ENCODE data around the gene SOX18. TPM values are rescaled to one million over a fixed set of nuclear protein-coding genes. Genes with fewer than 3 reads are reported as not detected.

The SOX18 gene
- under 1 TPM; 0.33 to 0.34 TPM for total RNA-seq

GRCh38 chr20:64049060-64049877, at the start of gene SOX18:
SOX18 (minus strand) TSS chr20:64049639; CDS start chr20:64049516, 123 bp downstream.

GRCh38 chr20:64083804-64084684, 34.6 kb upstream of the SOX18 start, which contains the start of gene LKAAEAR1:
LKAAEAR1 (minus strand) TSS chr20:64084398; CDS start chr20:64084219, 179 bp downstream.

GRCh38 chr20:64080013-64080812, 30.8 kb upstream of the SOX18 start, which contains the start of gene OPRL1:
OPRL1 (plus strand) TSS chr20:64080082; CDS start chr20:64092721, 12,639 bp downstream.

GRCh38 chr20:64079273-64080012, 30.0 kb upstream of the SOX18 start, which contains the start of gene RGS19:
RGS19 (minus strand) TSS chr20:64079518; CDS start chr20:64076886, 2,632 bp downstream.

GRCh38 chr20:64062596-64063388, 13.4 kb upstream of the SOX18 start, which contains the start of gene TCEA2:
TCEA2 (plus strand) TSS chr20:64063198; CDS start chr20:64063313, 115 bp downstream.

GRCh38 chr20:64035933-64036345, 13.5 kb downstream of the SOX18 start, which contains the start of gene C20orf204:
C20orf204 (plus strand) TSS chr20:64036182; CDS start chr20:64036324, 142 bp downstream.

Small RNA genes within 50 kb of the gene (small RNA-seq; reads per million reads assigned to genes)
- 0 reads per million in 2 donors for gene AL355803.1
- 0.17 to 0.64 reads per million in 2 donors for gene MIR6813

Other genes with a start within 250 kb of the SOX18 start
- under 1 TPM; under 0.01 to 1.00 TPM for gene ZBTB46, start 218.4 kb downstream of the SOX18 start, total RNA-seq
- not detected for gene ABHD16B, start 188.1 kb downstream of the SOX18 start, total RNA-seq
- 10 to 100 TPM; 47.1 to 53.9 TPM for gene TPD52L2, start 184.4 kb downstream of the SOX18 start, total RNA-seq
- 10 to 100 TPM; 34.4 to 39.6 TPM for gene DNAJC5, start 154.5 kb downstream of the SOX18 start, total RNA-seq
- 10 to 100 TPM; 25.5 to 36.0 TPM for gene UCKL1, start 93.2 kb downstream of the SOX18 start, total RNA-seq
- gene ZNF512B, start 79.7 kb downstream of the SOX18 start, total RNA-seq = 1 to 10 TPM; 7.9 to 9.3 TPM
- 1 to 10 TPM in 1 of 2 donors, under 1 TPM in 1; 1.00 to 2.1 TPM for gene SAMD10, start 70.0 kb downstream of the SOX18 start, total RNA-seq
- gene PRPF6, start 68.5 kb downstream of the SOX18 start, total RNA-seq = 10 to 100 TPM; 47.1 to 51.0 TPM
- gene C20orf204, start 13.5 kb downstream of the SOX18 start, total RNA-seq = 1 to 10 TPM in 1 of 2 donors, under 1 TPM in 1; 1.00 to 1.4 TPM
- gene TCEA2, start 13.6 kb upstream of the SOX18 start, total RNA-seq = 10 to 100 TPM in 1 of 2 donors, 1 to 10 TPM in 1; 8.0 to 13.1 TPM
- gene RGS19, start 29.9 kb upstream of the SOX18 start, total RNA-seq = 10 to 100 TPM in 1 of 2 donors, 1 to 10 TPM in 1; 8.3 to 17.3 TPM
- gene OPRL1, start 30.4 kb upstream of the SOX18 start, total RNA-seq = under 1 TPM; 0.34 to 0.67 TPM
- not detected for gene LKAAEAR1, start 34.8 kb upstream of the SOX18 start, total RNA-seq
- not detected for gene NPBWR2, start 57.9 kb upstream of the SOX18 start, total RNA-seq
- gene MYT1, start 114.8 kb upstream of the SOX18 start, total RNA-seq = under 1 TPM in 1 of 2 donors, not detected in 1; under 0.01 TPM
- 10 to 100 TPM; 21.6 to 32.0 TPM for gene PCMTD2, start 206.1 kb upstream of the SOX18 start, total RNA-seq